IMR-90 (cell line): ENCODE results near the gene CENATAC. TPM values are rescaled to one million over a fixed set of nuclear protein-coding genes. Genes with fewer than 3 reads are reported as not detected.

ENCODE experiments used
- ATAC-seq: fragments of 200-7000 bp; cut with Tn5 transposase; 2 replicates; pipeline ENCODE4 v1.9.1; 2020; ENCODE audit warnings: low read depth, mild to moderate bottlenecking, moderate library complexity
- BruUV-seq: library from RNA; stranded (reverse); fragments of 400-500 nt; replicated peaks from 2 replicates; lab custom pipeline; 2021; lab: Mats Ljungman, UMichigan
- CTCF ChIA-PET: fragments of 300-600 bp; formaldehyde crosslinking; extraction: SDS; loops from one replicate; lab custom pipeline; 2021; ENCODE audit warnings: antibody characterized with exemption; lab: Yijun Ruan, JAX
- POLR2A ChIA-PET: fragments of 300-600 bp; sonication (Branson Sonifier 250); formaldehyde crosslinking; loops from one replicate; lab custom pipeline; 2022; ENCODE audit warnings: antibody characterized with exemption; ENCODE audit not compliant: unreplicated experiment; lab: Charles Lee
- DNase-seq: peaks from one replicate; pipeline ENCODE4 v3.0.0; 2013
- H2AFZ ChIP-seq: replicated peaks from 2 replicates; pipeline ENCODE3; 2013; ENCODE audit warnings: low read length, mild to moderate bottlenecking; ENCODE audit not compliant: poor library complexity
- H2AK5ac ChIP-seq: 2 replicates; pipeline ENCODE4 v1.6.1; 2013; ENCODE audit warnings: low read depth, low read length, inconsistent platforms
- H2AK9ac ChIP-seq: replicated peaks from 2 replicates; pipeline ENCODE3; 2013; ENCODE audit warnings: mild to moderate bottlenecking, low read depth, low read length, moderate library complexity; ENCODE audit not compliant: poor library complexity
- H2BK120ac ChIP-seq: 2 replicates; pipeline ENCODE4 v1.6.1; 2013; ENCODE audit warnings: low read depth, low read length, inconsistent platforms
- H2BK15ac ChIP-seq: 3 replicates; pipeline ENCODE4 v1.6.1; 2013; ENCODE audit warnings: low read depth, low read length, inconsistent platforms
- H2BK20ac ChIP-seq: 2 replicates; pipeline ENCODE4 v1.6.1; 2013; ENCODE audit warnings: low read depth, mild to moderate bottlenecking, inconsistent platforms, low read length, moderate library complexity
- H2BK5ac ChIP-seq: 2 replicates; pipeline ENCODE4 v1.6.1; 2013; ENCODE audit warnings: mild to moderate bottlenecking, low read depth, low read length, inconsistent platforms; ENCODE audit not compliant: poor library complexity, severe bottlenecking
- H3K14ac ChIP-seq: replicated peaks from 2 replicates; pipeline ENCODE4 v1.6.1; 2013; ENCODE audit warnings: low read depth, low read length, inconsistent platforms
- H3K18ac ChIP-seq: 2 replicates; pipeline ENCODE4 v1.6.1; 2013; ENCODE audit warnings: low read depth, low read length, control low read depth
- H3K23ac ChIP-seq: 2 replicates; pipeline ENCODE4 v1.6.1; 2013; ENCODE audit warnings: low read depth, low read length, inconsistent platforms
- H3K27ac ChIP-seq: 2 replicates; pipeline ENCODE4 v1.5.1; 2013; ENCODE audit warnings: mild to moderate bottlenecking, control low read depth, low read length; ENCODE audit not compliant: insufficient read depth
- H3K27me3 ChIP-seq: 2 replicates; pipeline ENCODE4 v1.6.1; 2013; ENCODE audit warnings: low read length; ENCODE audit not compliant: control insufficient read depth, insufficient read depth
- H3K36me3 ChIP-seq: 2 replicates; pipeline ENCODE4 v1.6.1; 2013; ENCODE audit warnings: low read length, mixed read lengths; ENCODE audit not compliant: control insufficient read depth, insufficient read depth
- H3K4ac ChIP-seq: 2 replicates; pipeline ENCODE4 v1.6.1; 2013; ENCODE audit warnings: low read depth, low read length, inconsistent platforms
- H3K4me1 ChIP-seq: 2 replicates; pipeline ENCODE4 v1.6.1; 2013; ENCODE audit warnings: low read length, mixed read lengths; ENCODE audit not compliant: control insufficient read depth, insufficient read depth
- H3K4me2 ChIP-seq: 2 replicates; pipeline ENCODE4 v1.6.1; 2013; ENCODE audit warnings: low read depth, mild to moderate bottlenecking, control low read depth, low read length, moderate library complexity
- H3K4me3 ChIP-seq: 2 replicates; pipeline ENCODE4 v1.5.1; 2013; ENCODE audit warnings: low read depth, mild to moderate bottlenecking, control low read depth, low read length, moderate library complexity; ENCODE audit not compliant: insufficient read depth
- H3K56ac ChIP-seq: 2 replicates; pipeline ENCODE4 v1.6.1; 2013; ENCODE audit warnings: low read length, inconsistent platforms; ENCODE audit not compliant: insufficient read depth; ENCODE audit errors: extremely low read depth
- H3K79me1 ChIP-seq, 2 experiments: 2 replicates each; pipeline ENCODE4 v1.6.1; 2013; ENCODE audit warnings: low read length in 2 of 2, inconsistent platforms in 1 of 2, low read depth in 1 of 2
- H3K9ac ChIP-seq: 2 replicates; pipeline ENCODE4 v1.6.1; 2013; ENCODE audit warnings: low read depth, low read length, control low read depth
- H3K9me1 ChIP-seq: 2 replicates; pipeline ENCODE4 v1.6.1; 2013; ENCODE audit warnings: low read length, inconsistent platforms; ENCODE audit not compliant: insufficient read depth
- H3K9me3 ChIP-seq: 2 replicates; pipeline ENCODE4 v1.6.1; 2013; ENCODE audit warnings: low read length; ENCODE audit not compliant: control insufficient read depth, insufficient read depth
- H4K20me1 ChIP-seq: 2 replicates; pipeline ENCODE4 v1.6.1; 2013; ENCODE audit warnings: low read length, inconsistent platforms; ENCODE audit not compliant: insufficient read depth
- H4K5ac ChIP-seq: 2 replicates; pipeline ENCODE4 v1.6.1; 2013; ENCODE audit warnings: mild to moderate bottlenecking, low read depth, low read length, control low read depth
- H4K8ac ChIP-seq, 2 experiments: 2 replicates each; pipeline ENCODE4 v1.6.1; 2013; ENCODE audit warnings: low read depth in 2 of 2, low read length in 2 of 2, control low read depth in 1 of 2, inconsistent platforms in 1 of 2
- H4K91ac ChIP-seq: 2 replicates; pipeline ENCODE4 v1.6.1; 2013; ENCODE audit warnings: low read depth, low read length, inconsistent platforms; ENCODE audit not compliant: insufficient read depth
- ELK1 ChIP-seq: fragments of 150-350 bp; IDR thresholded peaks from 2 replicates; pipeline ENCODE4 v1.6.1; 2016; ENCODE audit warnings: low read depth, mild to moderate bottlenecking, low read length, moderate library complexity, borderline replicate concordance
- FOS ChIP-seq: fragments of 150-350 bp; IDR thresholded peaks from 2 replicates; pipeline ENCODE4 v1.6.1; 2016; ENCODE audit warnings: low read depth, low read length
- MXI1 ChIP-seq: IDR thresholded peaks from 2 replicates; pipeline ENCODE4 v1.6.1; 2012; ENCODE audit warnings: low read depth, mild to moderate bottlenecking, low read length, moderate library complexity, borderline replicate concordance
- POLR2A ChIP-seq: IDR thresholded peaks from 2 replicates; pipeline ENCODE4 v1.6.1; 2012; ENCODE audit warnings: mild to moderate bottlenecking, low read depth, low read length
- RFX5 ChIP-seq: IDR thresholded peaks from 2 replicates; pipeline ENCODE4 v1.8.0; 2012; ENCODE audit warnings: low read depth, mild to moderate bottlenecking, low read length, moderate library complexity
- WGBS, 2 experiments: methylation state at CpG; one replicate each; pipeline versions ENCODE4 v1.1.5 to v1.1.7; 2013; ENCODE audit warnings: missing lambda C conversion rate in 2 of 2; ENCODE audit not compliant: insufficient read length in 1 of 2; ENCODE audit errors: extremely low coverage in 2 of 2; 5-methylcytosine and 5-hydroxymethylcytosine counted together
- dilution Hi-C: fragments of 300-500 bp; cut with HindIII; formaldehyde crosslinking; loops from one replicate; pipeline ENCODE4 v1.14.3; 2018; ENCODE audit warnings: low sequenced_read_pairs; ENCODE audit not compliant: unreplicated experiment
- in situ Hi-C: fragments of 300-500 bp; cut with MboI; formaldehyde crosslinking; loops from 3 replicates; pipeline ENCODE4 v1.14.3; 2019; ENCODE audit warnings: low sequenced_read_pairs, inconsistent platforms, mixed read lengths
- intact Hi-C: fragments of 100-400 bp; cut with micrococcal nuclease; formaldehyde crosslinking; loops from 2 replicates; pipeline ENCODE4 v1.10.0; 2022
- polyA plus RNA-seq, 3 experiments: library from polyadenylated mRNA; depleted of rRNA; stranded (reverse); fragments of >200 nt; gene quantifications; 2 replicates each; pipeline ENCODE4 v1.2.3, GENCODE V29; 2012; ENCODE audit warnings: low replicate concordance in 1 of 3
- total RNA-seq: library from RNA; depleted of rRNA; stranded (reverse); fragments of >200 nt; gene quantifications from 2 replicates; pipeline ENCODE4 v1.2.3, GENCODE V29; 2012
- TF ChIP-seq, protein P1 (sequence below): fragments of 150-350 bp; IDR thresholded peaks from 2 replicates; pipeline ENCODE4 v1.6.1; 2017; ENCODE audit warnings: mild to moderate bottlenecking, antibody characterized with exemption, low read length, low read depth

The CENATAC gene
- total and polyA plus RNA-seq, 2 of the 4 experiments (the other 2 are of a cell fraction), result 13.1 to 16.7 TPM

DNA sequence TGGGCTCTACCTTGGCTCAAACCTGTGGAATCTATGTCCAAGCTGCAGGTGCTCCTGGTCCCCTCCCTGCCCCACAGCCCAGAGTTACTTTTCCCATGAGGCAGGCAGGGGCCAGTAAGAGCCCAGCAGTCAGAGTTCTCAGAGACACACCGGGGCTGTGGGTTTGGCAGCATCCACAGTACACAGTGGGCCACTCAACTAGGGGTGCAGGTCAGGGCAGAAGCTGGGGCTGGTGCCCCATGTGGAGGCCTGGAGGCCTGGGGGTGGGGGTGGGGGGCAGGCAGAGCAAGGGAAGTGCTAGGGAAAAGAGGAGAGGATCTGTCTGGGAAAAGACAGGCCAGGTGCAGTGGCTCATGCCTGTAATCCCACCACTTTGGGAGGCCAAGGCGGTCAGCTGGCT, 39.4 kb upstream of the CENATAC start:
- CTCF ChIA-PET, result interaction anchor here (0.6 to 2.1 kb wide), 2 partner anchors 16 to 269 kb away, joined by 3 to 6 read pairs; no protein-coding TSS in a partner anchor
- no peak overlapping the region for H3K18ac ChIP-seq
- no peaks in the 10 kb centered on the region for H3K79me1 ChIP-seq

More for the DNA sequence above, 39.4 kb upstream of the CENATAC start:
- Histone ChIP-seq H4K91ac (no peak overlapping the region), H2BK20ac (no peak overlapping the region), H3K9me1 (no peaks in the 10 kb centered on the region), H2BK5ac (no peak overlapping the region), H3K4me3 (no peak overlapping the region), H3K4me2 (no peak overlapping the region), H4K8ac (no peak overlapping the region), H3K23ac (no peak overlapping the region), H3K27ac (no peak overlapping the region), H4K5ac (no peak overlapping the region), H3K56ac (no peak overlapping the region), H3K9ac (no peak overlapping the region), H3K4me1 (no peaks in the 10 kb centered on the region), H4K20me1 (no peaks in the 10 kb centered on the region), H2AK9ac (no peak overlapping the region), H2BK15ac (no peak overlapping the region), H3K36me3 (no peaks in the 10 kb centered on the region), H3K4ac (no peak overlapping the region), H2AK5ac (no peak overlapping the region), H3K27me3 (peaks cover 42% of the 10 kb centered on the region), H2BK120ac (no peak overlapping the region), H3K9me3 (no peaks in the 10 kb centered on the region), H3K14ac (no peak overlapping the region), H2AFZ (no peak overlapping the region)
- in situ Hi-C loops, result loop anchor here (5.0 kb wide), 1 partner anchor 266 kb away; no protein-coding TSS in a partner anchor
- TF ChIP-seq POLR2A (no peak), ELK1 (no peak), MXI1 (no peak), FOS (no peak), RFX5 (no peak)
- TF ChIP-seq, protein P1, sequence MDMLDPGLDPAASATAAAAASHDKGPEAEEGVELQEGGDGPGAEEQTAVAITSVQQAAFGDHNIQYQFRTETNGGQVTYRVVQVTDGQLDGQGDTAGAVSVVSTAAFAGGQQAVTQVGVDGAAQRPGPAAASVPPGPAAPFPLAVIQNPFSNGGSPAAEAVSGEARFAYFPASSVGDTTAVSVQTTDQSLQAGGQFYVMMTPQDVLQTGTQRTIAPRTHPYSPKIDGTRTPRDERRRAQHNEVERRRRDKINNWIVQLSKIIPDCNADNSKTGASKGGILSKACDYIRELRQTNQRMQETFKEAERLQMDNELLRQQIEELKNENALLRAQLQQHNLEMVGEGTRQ, result no peak
- BruUV-seq, result no TSS peak
- POLR2A ChIA-PET, result no interaction called here
- ATAC-seq, result no peak
- WGBS, 2 experiments, result 67% methylated on average over 1 of the region's 2 CpGs; no CpG with 5 or more reads in 1 of the 2 experiments
- no peak for DNase-seq
- dilution Hi-C loops, result no loop called here
- intact Hi-C loops, result no loop called here
